Spleen (tissue), 11 donors: ENCODE data around the gene LPAR2. TPM values are rescaled to one million over a fixed set of nuclear protein-coding genes. Genes with fewer than 3 reads are reported as not detected.

ENCODE experiments used
- DNase-seq: peaks from one replicate; pipeline ENCODE4 v3.0.0-alpha.2; 2020
- H3K27ac ChIP-seq, 8 donors: fragments of 200-600 bp; sonication (generic) in 7 of 8; 1 replicate in 4 of 8; 2 replicates in 4 of 8; pipeline versions ENCODE4 v1.5.0 to v1.8.0; 2016 to 2021; ENCODE audit warnings: inconsistent platforms in 4 of 8, mild to moderate bottlenecking in 4 of 8, moderate library complexity in 1 of 8
- H3K27me3 ChIP-seq, 7 donors: fragments of 200-600 bp; sonication (generic) in 6 of 7; replicated peaks in 1 of 7; 1 replicate in 4 of 7; 2 replicates in 3 of 7; pipeline versions ENCODE4 v1.5.0 to v1.8.0; 2016 to 2021; ENCODE audit warnings: inconsistent platforms in 3 of 7, mild to moderate bottlenecking in 1 of 7
- H3K36me3 ChIP-seq, 6 donors: fragments of 200-600 bp; sonication (generic) in 5 of 6; 1 replicate in 4 of 6; 2 replicates in 2 of 6; pipeline versions ENCODE4 v1.5.0 to v1.8.0; 2016 to 2021; ENCODE audit warnings: inconsistent platforms in 2 of 6
- H3K4me1 ChIP-seq, 6 donors: fragments of 200-600 bp; sonication (generic) in 5 of 6; 1 replicate in 3 of 6; 2 replicates in 3 of 6; pipeline versions ENCODE4 v1.5.0 to v1.8.0; 2016 to 2021; ENCODE audit warnings: inconsistent platforms in 3 of 6
- H3K4me3 ChIP-seq, 8 donors: fragments of 200-600 bp; sonication (generic) in 7 of 8; 1 replicate in 4 of 8; 2 replicates in 4 of 8; pipeline versions ENCODE4 v1.5.0 to v1.8.0; 2016 to 2021; ENCODE audit warnings: inconsistent platforms in 4 of 8, mild to moderate bottlenecking in 4 of 8, moderate library complexity in 2 of 8
- H3K9me3 ChIP-seq, 8 donors: fragments of 200-600 bp; sonication (generic) in 7 of 8; 1 replicate in 4 of 8; 2 replicates in 4 of 8; pipeline versions ENCODE4 v1.5.0 to v1.8.0; 2016 to 2021; ENCODE audit warnings: inconsistent platforms in 4 of 8
- CTCF ChIP-seq, 11 experiments: fragments of 200-600 bp in 7 of 11; fragments of 450-650 bp in 4 of 11; sonication (generic) in 4 of 11; IDR thresholded peaks in 8 of 11; conservative IDR thresholded peaks in 3 of 11; 1 replicate in 7 of 11; 2 replicates in 4 of 11; pipeline versions ENCODE4 v1.4.0 to v1.8.0; 2016 to 2021; ENCODE audit warnings: antibody characterized with exemption in 11 of 11, inconsistent platforms in 4 of 11, mild to moderate bottlenecking in 1 of 11
- POLR2A ChIP-seq, 3 donors: fragments of 450-650 bp; IDR thresholded peaks; one replicate each; pipeline ENCODE4 v1.5.1; 2017; ENCODE audit warnings: antibody characterized with exemption in 3 of 3, mild to moderate bottlenecking in 1 of 3
- POLR2AphosphoS5 ChIP-seq, 3 donors: sonication (generic); formaldehyde crosslinking; IDR thresholded peaks; one replicate each; pipeline ENCODE4 v1.5.1; 2017; ENCODE audit warnings: antibody characterized with exemption in 3 of 3
- WGBS, 5 donors: extraction: QIAGEN DNeasy Blood & Tissue Kit in 3 of 5; methylation state at CpG; one replicate each; pipeline versions ENCODE4 v1.1.5 to v1.1.7; 2013 to 2018; 5-methylcytosine and 5-hydroxymethylcytosine counted together
- intact Hi-C: fragments of 100-400 bp; cut with DNase I; formaldehyde crosslinking; loops from one replicate; pipeline ENCODE4 v1.15.0; 2023; ENCODE audit warnings: low total_unique reads
- polyA plus RNA-seq, 3 donors: library from polyadenylated mRNA; stranded (reverse); fragments of 200-250 nt; gene quantifications; one replicate each; pipeline ENCODE4 v1.2.1, GENCODE V29; 2013
- total RNA-seq, 7 donors: library from RNA; depleted of rRNA in 3 of 7; stranded (reverse); fragments of >200 nt in 3 of 7; fragmentation: NEBNext Ultra II Directional in 4 of 7; extraction: Animal tissue kit (Norgen Biotek cat#: 25700) in 4 of 7; gene quantifications; one replicate each; pipeline versions ENCODE4 v1.1.0 to v1.2.1, GENCODE V29; 2016 to 2021
- donor health status: healthy with polysubstance abuse.
- donor health status: DM: no; HTN: no; CAD: no; lungs with moderate emphysema.
- donor health status: DM: no; HTN: no; CAD: no.
- donor health status: Bipolar disorder and iron deficiency.
- donor health status: healthy.
- donor health status: DM: no; HTN: no; CAD: no.
- donor health status: DM: yes; HTN: yes; CAD: no.

Gene LPAR2
- total and polyA plus RNA-seq, 10 donors = 12.4 to 62.8 (median 41.5) TPM

- no peak for DNase-seq
- no peak for TF ChIP-seq CTCF (IDR thresholded peaks at IDR 0.05 in 8 of 11, conservative IDR thresholded peaks at IDR 0.05 in 3 of 11)
- TF ChIP-seq POLR2AphosphoS5 (IDR thresholded peaks at IDR 0.05) = no peak
- no peak for TF ChIP-seq POLR2A (IDR thresholded peaks at IDR 0.05)
- no peaks in the 10 kb centered on the region for H3K27me3 ChIP-seq
- H3K27ac ChIP-seq = peak overlapping the region in 3 of 8 donors; percentile 9 to 48 (median 21)
- H3K9me3 ChIP-seq = no peaks in the 10 kb centered on the region
- H3K4me3 ChIP-seq = no peak overlapping the region
- H3K4me1 ChIP-seq = peaks cover 0 to 27% (median under 1%) of the 10 kb centered on the region in 6 donors
- 28 to 40% (median 33%) methylated on average over 1 of the region's 1 CpG for WGBS, 5 donors
- intact Hi-C loops = no loop called here
- no peaks in the 10 kb centered on the region for H3K36me3 ChIP-seq
These were observed 22.0 kb downstream of the LPAR2 start for GRCh38 chr19:19606021-19606420.

DNA sequence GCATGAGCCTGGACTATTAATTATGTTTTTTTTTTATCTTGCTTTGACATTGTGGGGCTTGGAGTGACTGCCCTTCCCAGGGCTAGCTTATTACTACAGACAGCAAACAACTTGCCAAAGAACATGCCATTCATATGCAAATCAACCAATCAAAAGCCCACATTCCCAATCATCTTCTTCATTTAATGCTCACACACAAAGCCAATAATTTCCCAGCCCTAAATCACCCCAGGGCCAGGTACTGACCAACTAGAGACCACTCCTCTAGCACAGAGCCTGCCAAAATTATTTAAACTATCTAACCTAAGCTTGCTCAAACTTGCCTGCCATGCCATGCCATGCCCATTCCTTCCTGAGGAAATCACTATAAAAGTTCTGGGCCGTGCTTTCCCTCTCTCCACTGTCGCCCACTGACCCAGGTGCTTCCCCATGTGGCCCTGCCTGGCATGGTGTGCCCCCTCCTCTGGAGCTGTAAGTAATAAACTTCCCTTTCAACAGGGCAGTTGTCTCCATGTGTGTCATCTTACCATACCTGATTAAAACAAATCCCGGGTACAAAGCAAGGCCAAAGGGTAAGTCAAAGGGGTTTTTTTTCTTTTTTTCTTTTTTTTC lies 25.2 kb downstream of the LPAR2 start:
- 28 to 46% (median 32%) methylated on average over 3 of the region's 3 CpGs for WGBS, 5 donors
- intact Hi-C loops = no loop called here
- no peak for TF ChIP-seq POLR2AphosphoS5 (IDR thresholded peaks at IDR 0.05)
- no peak for TF ChIP-seq POLR2A (IDR thresholded peaks at IDR 0.05)
- no peak for TF ChIP-seq CTCF (IDR thresholded peaks at IDR 0.05 in 8 of 11, conservative IDR thresholded peaks at IDR 0.05 in 3 of 11)
- DNase-seq = no peak
- Histone ChIP-seq H3K27me3 (no peaks in the 10 kb centered on the region), H3K9me3 (no peaks in the 10 kb centered on the region), H3K27ac (peak overlapping the region in 4 of 8 donors; percentile 38 to 73 (median 47)), H3K4me3 (no peak overlapping the region), H3K4me1 (peaks cover 0 to 40% (median 6%) of the 10 kb centered on the region in 6 donors), H3K36me3 (no peaks in the 10 kb centered on the region)

DNA sequence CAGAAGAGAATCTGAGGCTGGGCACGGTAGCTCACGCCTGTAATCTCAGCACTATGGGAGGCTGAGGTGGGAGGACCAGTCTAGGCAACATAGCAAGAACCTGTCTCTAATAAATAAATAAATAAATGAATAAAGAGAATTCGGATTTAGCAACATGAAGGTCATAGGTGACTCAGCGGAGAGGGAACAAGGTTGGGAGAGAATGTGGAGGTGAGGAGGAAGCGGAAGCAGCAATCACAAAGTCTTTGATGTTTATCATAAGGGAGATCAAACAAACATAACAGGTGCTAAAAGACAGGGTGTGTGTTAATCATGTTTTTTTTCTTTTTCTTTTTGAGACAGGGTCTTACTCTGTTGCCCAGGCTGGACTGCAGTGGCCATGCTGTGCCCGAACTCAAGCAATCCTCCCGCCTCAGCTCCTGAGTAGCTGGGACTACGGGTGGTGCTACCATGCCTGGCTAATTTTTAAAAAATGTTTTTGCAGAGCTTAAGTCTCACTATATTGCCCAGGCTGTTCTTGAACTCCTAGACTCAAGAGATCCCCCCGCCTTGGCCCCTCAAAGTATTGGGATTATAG lies 25.8 kb downstream of the LPAR2 start:
- peak overlapping the region in 4 of 8 donors; percentile 38 to 73 (median 47) for H3K27ac ChIP-seq
- WGBS, 5 donors = 79 to 86% (median 81%) methylated on average over 9 of the region's 9 CpGs
- TF ChIP-seq POLR2AphosphoS5 (IDR thresholded peaks at IDR 0.05) (no peak), POLR2A (IDR thresholded peaks at IDR 0.05) (no peak), CTCF (IDR thresholded peaks at IDR 0.05 in 8 of 11, conservative IDR thresholded peaks at IDR 0.05 in 3 of 11) (no peak)
- H3K36me3 ChIP-seq = no peaks in the 10 kb centered on the region
- H3K9me3 ChIP-seq = no peaks in the 10 kb centered on the region
- no peak for DNase-seq
- H3K27me3 ChIP-seq = no peaks in the 10 kb centered on the region
- intact Hi-C loops = no loop called here
- no peak overlapping the region for H3K4me3 ChIP-seq
- peaks cover 0 to 46% (median 10%) of the 10 kb centered on the region in 6 donors for H3K4me1 ChIP-seq

GRCh38 chr19:19600793-19601330 lies 27.2 kb downstream of the LPAR2 start:
- DNase-seq = no peak
- Histone ChIP-seq H3K27me3 (no peaks in the 10 kb centered on the region), H3K27ac (peak overlapping the region in 4 of 8 donors; percentile 16 to 46 (median 32)), H3K9me3 (no peaks in the 10 kb centered on the region), H3K4me3 (no peak overlapping the region), H3K36me3 (no peaks in the 10 kb centered on the region), H3K4me1 (peaks cover 0 to 43% (median 11%) of the 10 kb centered on the region in 6 donors)
- no peak for TF ChIP-seq POLR2A (IDR thresholded peaks at IDR 0.05)
- TF ChIP-seq CTCF (IDR thresholded peaks at IDR 0.05 in 8 of 11, conservative IDR thresholded peaks at IDR 0.05 in 3 of 11) = no peak
- intact Hi-C loops = no loop called here
- WGBS, 5 donors = 50 to 75% (median 56%) methylated on average over 1 of the region's 1 CpG
